Activated T-helper 9 cell treated with anti-CD3 and anti-CD28 coated beads, Interleukin-2, amount 50 U/mL, for 16 hours (primary cell): ENCODE data around the gene C14orf119.

Experiments used
- DNase-seq: peaks from one replicate; pipeline ENCODE4 v3.0.0-alpha.2; 2020; ENCODE audit warnings: low read depth

The C14orf119 gene, protein sequence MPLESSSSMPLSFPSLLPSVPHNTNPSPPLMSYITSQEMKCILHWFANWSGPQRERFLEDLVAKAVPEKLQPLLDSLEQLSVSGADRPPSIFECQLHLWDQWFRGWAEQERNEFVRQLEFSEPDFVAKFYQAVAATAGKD

DNA sequence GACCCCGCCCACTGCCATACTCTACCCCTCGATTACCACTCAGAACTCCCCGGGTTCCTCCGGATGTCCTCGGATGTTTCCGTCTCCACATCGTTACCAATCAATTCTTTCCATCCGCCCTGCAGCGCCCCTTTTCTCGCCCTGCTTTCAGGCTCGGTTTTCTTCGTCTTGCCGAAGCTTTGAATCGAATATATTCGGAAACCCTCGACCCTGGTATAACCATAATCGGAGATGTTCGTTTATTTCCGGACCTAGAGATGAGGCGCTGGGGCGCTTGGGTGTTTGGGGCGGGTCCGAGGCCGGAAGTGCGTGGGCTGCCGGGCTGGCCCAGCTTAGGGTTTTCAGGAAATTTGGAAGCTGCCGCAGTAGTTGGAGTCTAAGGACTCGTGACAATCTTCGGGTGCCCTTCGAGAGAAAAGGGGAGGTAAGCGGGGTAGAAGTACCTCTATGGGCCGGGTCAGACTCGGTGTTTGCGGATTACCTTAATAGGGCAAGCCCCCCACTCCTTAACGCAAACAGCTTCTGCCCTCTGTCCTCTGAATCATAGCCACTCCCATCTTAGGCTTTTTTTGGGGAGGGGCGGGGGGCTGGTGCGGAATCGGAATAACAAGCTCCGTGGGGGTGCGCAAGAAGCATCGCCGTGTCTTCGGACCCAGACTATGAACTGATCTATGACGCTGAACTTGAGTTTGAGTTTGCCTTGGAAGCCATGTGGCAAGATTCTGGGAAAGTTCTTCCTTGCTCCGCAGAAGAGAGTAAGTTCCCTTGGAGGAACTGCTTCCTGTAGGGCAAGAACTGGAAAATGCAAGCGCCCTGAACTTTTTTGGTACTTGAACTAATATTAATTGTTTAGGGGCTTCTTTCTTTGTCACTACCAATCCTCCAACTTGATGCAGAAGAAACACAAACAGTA lies at the start of gene C14orf119:
C14orf119 (plus strand) TSS at position 310 of the 913 bp plus-strand sequence. CDS start 2,154 bp downstream, outside the sequence.
- peak; percentile 98 for DNase-seq

DNA sequence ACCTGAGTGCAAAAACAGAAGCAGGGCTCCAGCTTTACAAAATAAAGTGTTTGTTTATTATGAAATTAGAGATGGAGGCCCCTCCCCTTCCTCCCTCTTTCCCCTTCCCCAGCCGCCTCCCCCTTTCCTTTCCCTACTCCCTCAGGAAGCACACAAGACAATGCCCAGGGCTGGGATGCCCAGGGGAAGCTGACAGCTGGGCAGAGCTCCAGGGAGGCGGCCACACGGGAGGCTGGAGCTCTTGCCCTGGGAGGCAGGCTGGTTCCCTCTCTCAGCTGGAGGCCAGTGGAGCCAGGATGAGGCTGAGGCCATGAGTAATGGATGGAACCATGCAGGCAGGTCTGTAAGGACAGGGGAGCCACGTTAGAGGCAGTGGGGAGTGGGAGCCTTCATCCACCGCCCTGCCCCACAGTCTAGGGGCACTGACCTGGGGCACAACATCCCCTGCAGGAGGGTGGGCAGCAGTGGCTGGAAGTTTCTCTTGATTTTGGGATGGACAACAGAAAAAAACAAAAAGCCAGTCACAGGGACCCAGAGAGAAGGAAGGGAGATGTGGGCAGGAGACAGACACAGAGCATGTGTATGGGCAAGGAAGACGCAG lies 48.2 kb upstream of the C14orf119 start:
- no peak for DNase-seq

DNA sequence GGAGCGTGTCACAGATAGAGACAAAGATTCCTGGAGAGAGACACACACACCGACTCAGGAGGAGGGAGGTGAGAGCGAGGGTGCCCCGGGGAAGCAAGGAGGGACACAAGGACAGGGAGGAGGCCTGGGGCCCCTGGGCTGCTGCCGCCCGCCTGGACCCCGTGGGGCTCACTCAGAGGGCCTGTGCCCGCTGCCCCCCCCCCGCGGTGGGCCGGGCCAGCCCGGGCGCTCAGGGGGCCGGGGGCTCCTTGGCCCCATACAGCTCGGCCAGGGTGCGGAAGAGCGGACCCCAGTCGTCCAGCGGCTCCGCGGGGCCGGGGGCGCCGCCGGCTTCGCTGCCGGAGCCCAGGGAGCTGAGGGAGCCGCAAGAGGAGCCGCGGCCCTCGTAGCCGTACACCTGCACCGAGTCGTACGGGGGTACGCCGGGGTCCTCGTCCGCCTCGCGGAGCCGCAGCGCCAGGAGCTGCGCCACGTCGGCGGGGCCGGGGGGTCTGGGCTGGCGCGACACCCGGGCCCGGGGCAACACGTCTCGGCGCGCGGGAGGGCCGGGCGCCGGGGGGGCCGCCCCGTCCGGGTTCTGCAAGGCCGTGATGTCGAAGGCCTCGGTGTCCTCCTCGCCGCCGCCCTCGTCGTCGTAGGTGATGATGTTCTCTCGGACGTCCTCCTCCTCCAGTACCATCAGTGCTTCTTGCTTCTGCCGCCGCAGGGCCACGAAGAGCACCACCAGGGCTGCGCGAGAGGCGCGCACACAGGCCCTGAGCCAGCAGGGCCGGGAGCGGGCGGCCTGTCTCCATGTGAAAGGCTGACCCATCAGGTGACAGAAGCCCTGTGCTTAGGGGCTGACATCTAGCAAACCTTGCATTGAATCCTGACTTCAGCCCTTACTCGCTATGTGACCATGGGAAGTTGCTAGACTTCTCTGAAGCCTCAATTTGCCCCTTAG lies 47.3 kb upstream of the C14orf119 start:
- DNase-seq = no peak

DNA sequence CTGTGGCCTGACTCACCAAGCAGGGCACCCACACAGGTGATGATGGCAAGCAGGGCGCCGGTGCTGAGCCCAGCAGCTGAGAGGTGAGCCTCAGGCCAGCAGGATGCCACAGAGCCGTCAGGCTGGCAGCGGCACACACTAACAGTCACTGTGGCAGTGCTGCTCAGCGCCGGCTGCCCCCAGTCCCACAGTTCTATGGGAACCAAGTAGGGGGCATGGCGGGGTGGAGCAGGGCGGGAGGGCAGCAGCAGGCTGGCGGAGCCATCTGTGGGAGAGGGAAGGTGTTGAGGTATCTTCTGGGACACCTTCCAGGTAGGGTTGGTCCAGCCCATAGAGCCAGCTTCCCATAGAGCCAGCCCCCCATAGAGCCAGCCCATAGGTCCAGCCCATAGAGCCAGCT lies 46.3 kb upstream of the C14orf119 start:
- no peak for DNase-seq

DNA sequence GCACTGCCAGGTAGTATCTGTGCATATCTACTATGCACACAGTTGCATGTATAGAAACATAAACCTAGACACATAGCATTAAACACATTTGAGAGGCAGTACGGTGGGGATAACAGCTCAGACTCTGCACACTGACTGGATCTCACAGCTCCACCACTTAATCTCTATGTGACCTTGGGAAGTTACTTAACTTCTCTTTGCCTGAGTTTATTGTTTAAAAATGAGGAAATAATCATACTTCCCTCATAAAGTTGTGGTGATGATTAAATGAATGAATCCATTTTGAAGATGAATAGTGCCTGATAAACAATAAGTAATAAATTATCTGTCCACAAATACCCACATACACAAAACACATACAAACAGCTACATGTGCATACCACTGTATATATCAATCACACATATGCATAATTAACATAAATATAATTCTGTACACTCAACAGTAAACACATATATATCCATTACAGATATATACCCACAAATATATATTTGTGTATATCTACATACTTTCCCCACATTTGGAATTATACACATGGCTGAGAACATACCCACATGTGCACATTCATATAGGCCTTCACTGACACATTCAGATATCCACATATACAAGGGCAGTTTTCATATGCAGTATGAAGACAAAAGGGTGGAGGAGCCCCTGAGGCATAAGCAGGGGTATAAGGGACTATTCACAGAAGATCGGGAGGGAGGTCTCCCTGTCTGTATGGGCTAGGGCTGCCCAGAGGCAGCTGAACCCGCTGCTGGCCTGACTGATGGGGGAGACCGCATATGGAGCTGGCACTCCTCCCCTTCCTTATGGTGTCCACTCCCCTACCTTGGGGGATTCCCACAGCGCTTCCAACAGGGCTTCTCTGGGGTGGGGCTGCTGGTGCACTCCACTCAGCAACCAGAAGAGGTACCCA lies 43.9 kb upstream of the C14orf119 start:
- DNase-seq = no peak

DNA sequence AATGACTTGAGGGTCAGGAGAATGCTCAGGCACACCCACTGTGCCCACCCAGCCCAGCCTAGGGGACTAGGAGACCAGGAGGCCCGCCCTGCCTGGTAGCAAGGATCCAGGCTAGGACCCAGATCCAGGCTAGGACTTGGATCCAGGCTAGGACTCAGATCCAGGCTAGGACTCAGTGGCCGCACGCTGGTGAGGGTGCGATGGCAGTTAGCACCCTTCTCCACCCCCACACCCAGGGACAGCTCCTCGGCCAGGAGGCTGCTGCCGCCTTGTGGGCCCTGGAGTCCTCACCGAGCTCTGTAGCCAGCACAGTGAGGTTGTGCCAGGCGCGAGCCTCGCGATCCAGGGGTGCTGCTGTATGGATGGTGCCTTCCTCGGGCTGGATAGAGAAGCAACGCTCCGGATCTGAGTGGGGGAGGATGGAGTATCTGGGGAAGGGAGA lies 43.1 kb upstream of the C14orf119 start:
- DNase-seq = no peak

DNA sequence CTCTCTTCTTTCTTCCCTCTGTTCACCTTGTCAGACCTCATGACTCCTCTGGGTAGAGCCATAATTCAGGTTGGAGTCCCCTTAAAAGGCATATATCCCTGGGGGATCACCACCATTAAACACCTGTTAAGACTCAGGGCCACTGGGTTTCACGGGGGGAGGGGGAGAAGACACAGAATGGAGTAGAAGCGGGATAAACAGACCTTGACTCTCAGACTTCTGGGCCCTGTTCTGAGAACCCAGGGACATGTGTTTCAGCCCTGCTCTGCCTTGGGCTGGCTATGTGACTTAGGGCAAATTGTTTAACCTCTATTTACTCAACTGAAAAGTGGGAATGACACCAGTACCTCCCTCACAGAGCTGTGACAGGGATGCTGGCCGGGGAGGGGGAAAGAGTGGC lies 42.6 kb upstream of the C14orf119 start:
- DNase-seq = no peak

DNA sequence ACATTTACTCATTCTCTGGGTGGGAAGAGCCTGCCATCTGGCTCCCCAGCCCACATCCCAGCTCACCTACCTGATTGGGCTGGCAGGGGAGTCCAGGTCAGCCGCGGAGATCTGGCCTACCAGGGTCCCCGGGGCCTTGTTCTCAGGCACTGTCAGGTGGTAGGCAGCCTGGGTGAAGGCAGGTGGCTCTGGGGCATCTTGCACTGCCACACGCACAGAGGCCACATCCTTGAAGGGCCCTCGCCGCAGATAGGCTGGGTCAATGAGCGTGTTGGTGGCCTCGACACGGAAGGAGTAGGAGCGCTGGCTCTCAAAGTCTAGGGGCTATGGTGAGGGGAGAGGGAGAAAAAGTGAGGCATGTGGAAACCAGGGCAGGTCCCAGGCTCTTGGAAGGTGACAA lies 41.9 kb upstream of the C14orf119 start:
- no peak for DNase-seq

DNA sequence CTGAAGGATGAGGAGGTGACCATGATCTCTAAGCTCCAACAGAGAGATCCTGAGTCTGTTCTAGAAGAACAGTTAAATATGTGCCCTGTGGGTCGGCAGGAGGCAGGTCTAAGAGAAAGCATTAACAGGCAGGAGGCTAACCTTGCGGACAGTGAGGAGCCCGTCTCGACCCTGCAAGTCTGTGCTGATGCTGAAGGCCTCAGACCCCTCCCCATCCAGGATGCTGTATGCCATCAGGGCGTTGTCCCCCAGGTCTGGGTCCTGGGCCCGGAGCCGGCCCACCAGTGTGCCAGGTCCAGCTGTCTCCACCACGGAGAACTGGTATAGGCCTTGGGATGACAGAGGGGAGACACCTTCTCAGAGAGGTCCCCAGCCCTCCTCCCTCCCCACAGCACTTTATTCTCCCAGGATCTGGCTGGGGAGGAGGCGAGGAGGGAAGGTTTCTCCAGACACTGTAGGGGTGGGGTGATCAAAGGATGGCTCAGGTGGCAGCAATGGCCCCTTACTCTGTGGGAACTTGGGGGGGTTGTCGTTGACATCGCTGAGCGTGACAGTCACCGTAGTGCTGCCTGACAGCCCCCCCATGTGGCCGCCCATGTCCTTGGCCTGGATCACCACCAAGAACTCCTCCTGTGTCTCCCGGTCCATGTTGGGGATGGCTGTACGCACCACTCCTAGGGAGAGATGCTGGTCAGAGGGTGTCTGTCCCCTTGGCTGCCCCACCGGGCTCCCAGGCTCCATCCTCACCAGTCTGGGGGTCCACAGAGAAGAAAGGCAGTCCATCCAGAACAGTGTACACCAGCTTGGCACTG lies 41.1 kb upstream of the C14orf119 start:
- no peak for DNase-seq

DNA sequence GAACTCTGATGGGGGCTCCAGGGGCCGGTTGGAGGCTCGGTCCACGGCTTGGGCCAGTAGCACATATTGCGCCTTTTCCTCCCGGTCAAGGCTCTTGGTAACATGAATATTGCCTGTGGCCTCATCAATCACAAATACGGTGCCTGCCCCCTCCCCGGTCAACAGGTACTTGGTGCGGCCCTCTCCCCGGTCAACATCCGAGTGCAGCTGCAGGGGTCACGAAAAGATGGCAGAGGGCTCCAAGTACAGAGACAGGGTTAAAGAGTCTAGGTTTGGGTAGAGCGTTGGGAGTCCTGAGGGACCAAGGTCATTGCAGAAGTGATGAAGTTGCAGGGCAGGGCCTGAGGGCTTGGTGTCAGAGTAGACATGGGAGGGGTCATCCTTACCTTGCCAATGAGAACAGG lies 40.2 kb upstream of the C14orf119 start:
- no peak for DNase-seq

DNA sequence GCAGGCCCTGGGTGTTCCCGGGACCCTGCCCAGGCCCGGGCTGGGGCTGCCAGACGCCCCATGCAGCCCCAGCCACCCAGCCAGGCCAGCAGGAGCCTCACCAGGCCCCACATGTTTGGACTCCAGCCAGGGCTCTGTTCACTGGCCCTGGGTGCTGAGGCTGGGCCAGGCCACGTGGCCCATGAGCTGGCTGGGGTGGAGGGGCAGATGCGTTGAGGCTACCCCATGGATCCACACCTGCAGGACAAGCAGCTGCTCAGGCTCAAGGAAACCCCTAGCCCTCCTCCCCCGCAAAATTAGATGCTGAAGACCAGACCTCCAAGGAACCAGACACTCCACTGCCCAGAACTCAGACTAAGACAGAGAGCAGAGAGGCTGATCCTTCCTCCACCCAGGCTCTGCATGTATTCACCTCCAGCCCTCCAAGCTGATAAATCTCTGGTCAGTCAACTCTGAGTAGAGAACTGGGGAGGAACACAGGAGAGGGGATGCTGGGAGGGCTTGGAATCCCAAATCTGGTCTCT lies 39.6 kb upstream of the C14orf119 start:
- DNase-seq = no peak

DNA sequence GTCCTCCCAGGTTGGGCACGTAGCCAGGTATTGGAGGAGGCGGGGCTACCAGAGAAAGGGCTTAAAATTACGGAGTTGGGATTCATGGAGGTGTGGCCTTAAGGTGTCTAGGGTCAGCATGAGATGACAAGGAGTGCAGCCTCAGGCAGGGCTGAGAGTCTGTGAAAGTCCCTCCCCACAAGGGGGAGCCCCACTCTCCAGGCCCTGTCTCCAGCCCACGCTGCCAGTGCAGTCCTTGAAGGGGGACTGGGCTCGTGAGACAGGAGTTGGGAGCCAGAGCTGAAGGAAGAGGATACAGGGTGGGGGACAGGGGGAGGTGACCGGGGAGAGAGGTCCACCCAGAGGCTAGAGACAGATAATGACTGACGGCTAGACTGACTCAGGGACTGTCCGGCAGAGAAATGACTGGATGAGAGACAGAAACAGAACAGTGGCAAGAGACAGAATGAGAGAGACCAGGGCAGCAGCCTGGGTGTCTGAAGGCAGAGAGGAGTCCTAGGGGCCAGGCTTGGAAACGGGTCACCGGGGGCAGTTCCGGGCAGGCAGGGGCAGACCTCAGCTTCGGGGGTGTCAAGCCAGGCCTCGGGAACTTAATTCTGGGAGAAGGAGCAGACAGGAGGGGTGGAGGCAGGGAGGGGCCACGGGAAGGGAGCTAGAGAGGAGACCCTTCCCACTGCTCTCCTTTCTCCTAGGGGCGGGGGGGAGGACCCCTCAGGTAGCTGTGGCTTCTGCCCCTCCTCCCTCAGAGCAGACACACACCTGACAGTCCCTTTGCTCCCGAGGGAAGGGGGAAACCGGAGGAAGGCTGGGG lies 39.0 kb upstream of the C14orf119 start:
- peak; percentile 54 for DNase-seq

DNA sequence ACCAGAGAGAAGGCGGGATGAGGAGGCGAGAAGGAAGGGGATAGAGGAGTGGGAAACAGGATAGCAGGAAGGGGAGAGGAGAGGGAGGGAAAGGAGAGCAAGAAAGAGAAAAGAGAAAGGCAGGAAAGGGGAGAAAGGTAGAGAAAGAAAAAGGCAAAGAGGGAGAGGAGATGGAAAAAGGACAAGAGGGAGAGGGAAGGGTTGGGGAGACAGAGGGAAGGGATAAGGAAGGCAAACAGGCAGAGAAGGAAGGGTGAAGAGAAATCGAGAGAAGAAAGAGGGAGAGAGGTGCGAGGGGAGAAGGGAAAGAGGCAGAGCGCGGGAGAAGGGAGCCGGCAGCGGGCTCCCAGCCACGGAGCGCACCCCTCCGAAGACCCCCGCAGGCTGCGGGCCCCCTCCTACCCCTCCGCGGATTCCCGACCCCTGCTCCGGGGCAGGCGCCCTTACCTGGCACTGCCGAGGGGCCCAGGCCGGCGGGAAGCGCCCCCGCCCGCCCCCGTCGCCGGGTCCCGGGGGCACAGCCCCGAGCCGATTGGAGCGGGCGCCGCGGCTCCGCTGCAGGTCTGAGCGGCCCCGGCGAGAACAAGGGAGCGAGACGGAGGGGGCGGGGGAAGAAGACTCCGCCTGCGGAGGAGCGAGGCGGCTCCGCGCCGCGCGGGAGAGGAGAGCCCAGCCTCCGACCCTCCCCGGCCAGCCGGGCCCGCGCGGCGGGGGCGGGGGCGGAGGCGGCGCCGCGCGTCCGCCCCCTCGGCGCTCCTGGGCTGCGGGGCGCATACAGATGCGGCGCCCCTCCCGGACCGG lies 38.1 kb upstream of the C14orf119 start, which contains the start of gene CDH24:
CDH24 (minus strand) TSS at position 565 of the 801 bp plus-strand sequence. CDS start 1,787 bp downstream, outside the sequence.
- DNase-seq = peak; percentile 40

DNA sequence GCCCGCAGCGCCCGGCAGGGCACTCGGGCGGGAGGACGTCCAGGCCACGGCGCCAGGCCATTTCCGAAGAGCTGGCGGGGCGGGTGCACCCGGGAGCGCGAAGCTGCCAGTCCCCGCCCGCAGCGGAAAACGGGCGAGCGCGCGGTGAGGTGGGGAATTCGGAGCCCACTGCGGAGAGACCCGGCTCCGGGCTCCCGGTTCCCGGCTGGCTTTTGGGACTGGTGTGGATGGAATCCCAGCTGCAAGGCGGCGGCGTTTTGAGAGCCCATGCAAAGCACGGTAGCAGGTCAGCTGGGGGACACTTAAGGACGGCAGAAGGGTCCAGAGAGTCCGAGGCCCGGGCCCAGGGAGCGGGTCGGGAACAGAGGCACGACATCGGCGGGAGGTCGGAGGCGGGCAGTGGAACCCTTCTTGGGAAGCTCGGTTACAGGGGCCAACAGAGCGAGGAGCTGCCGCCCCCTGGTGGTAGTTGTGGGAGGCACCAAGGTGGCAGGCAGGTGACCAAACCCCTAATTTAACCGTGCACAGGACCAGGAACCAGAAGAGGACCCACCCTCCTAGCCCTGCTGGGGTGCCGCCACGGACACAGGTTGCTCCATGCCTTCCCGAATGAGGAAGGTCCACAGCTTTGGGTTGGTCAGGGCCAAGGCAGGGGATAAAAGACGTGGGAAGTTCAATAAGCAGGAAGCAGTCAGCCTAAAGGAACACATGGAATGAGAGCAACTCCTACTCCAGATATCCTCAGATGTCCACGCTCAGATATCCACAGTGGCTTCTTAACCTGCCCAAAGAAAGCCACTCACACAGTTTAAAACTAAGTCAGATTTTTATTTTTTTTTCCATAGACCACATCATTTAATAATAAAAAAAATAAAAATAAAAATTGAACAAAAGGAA lies 37.3 kb upstream of the C14orf119 start:
- DNase-seq = peak; percentile 79

DNA sequence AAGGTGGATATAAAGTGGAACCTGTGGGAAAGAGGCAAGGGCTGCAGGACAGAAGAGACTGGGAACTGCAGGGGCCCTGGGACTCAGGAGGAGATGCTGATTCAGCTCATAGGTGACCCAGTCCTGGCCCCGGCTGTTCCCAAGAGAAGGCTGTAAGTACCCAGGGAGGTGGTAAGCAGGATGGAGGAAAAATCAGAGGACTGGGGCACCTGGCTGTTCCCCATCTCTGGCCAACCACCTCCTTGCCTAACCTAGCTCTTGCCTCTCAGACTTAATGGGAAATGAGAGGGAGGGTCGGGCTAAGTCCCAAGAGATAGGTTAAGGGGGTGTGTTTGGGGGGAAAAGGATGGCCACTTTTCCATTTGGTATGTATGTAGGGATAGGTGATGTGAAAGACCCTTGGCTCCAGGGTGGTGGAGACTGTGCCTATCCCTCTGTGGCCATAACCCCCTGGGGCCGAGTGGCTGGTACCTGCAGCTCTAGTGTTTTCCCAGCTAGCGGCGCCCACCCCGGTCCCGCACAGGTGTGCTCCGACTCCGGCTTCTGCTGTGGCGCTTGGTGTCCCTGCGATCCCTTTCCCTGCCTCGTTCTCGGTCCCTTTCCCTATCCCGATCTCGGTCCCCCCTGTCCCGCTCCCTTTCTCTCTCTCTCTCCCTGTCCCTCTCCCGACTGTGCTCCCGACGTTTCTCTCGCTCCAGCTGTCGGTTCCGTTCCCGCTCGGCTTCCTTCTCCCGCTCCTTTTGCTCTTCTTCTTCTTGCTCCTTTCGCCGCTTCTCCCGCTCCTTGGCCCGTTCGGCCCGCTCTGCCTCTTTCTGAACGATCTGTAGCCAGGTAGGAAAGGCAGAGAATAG lies 36.4 kb upstream of the C14orf119 start:
- DNase-seq = no peak
